ENCODE measurements around the gene MSANTD1.

GRCh38 chr4:3217266-3217665 is 31.7 kb upstream of the MSANTD1 start:
- TF ChIP-seq, protein P1, sequence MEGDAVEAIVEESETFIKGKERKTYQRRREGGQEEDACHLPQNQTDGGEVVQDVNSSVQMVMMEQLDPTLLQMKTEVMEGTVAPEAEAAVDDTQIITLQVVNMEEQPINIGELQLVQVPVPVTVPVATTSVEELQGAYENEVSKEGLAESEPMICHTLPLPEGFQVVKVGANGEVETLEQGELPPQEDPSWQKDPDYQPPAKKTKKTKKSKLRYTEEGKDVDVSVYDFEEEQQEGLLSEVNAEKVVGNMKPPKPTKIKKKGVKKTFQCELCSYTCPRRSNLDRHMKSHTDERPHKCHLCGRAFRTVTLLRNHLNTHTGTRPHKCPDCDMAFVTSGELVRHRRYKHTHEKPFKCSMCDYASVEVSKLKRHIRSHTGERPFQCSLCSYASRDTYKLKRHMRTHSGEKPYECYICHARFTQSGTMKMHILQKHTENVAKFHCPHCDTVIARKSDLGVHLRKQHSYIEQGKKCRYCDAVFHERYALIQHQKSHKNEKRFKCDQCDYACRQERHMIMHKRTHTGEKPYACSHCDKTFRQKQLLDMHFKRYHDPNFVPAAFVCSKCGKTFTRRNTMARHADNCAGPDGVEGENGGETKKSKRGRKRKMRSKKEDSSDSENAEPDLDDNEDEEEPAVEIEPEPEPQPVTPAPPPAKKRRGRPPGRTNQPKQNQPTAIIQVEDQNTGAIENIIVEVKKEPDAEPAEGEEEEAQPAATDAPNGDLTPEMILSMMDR (IDR thresholded peaks at IDR 0.05; ENCODE audit: low read depth, low read length, poor library complexity, severe bottlenecking), result no peak
- no peak for TF ChIP-seq EZH2phosphoT487 (IDR thresholded peaks at IDR 0.05; ENCODE audit: borderline replicate concordance, low read length)
